Measurements from ENCODE around the gene RERE. TPM values are rescaled to one million over a fixed set of nuclear protein-coding genes. Genes with fewer than 3 reads are reported as not detected.

The RERE gene
- total RNA-seq (2022; extraction: Qiagen RNA extraction; ENCODE audit: low read depth): 21.7 to 28.4 TPM (median 26.2 TPM) in 5 replicates

DNA sequence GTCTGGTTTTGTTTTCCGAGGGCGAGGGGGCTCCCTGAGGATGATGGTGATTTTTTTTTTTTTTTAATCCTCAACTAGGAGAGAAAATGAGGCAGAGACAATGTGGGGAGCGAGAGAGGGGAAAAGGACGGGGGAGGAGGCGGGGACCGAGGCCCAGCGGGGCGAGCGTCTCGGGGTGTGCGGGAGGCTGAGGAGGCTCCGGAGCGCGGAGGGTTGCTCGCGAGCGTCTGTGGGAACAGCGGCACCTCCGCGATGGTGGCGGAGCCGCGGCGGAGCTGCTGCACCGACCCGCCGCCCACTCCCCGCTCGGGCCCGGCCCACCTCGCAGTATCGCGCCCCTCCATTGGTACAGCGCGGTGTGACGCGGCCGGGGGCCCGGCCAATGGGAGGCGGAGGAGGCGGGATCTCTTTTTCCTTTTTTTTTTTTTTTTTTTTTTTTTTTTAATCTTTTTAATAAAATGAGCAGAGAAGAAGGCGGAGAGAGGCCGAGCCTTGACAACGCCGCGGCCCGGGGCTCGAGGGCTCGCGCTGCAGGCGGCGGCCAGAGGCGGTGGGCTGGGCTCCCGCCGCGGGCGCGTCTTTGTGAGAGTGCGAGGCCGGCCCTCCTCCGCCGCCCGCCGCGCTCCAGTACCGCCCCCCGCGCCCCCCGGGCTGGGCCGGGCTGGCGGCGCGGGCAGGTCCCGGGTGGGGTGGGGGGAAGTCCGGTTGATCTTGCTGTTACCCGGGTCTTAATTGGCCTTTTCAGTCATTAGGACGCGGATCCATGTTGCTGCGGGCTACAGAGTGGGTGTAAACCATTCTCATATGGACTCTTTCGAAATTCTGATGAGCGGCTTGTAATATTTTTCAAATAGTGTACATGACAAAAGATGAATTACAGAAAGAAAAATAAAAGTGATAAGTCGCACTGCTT is at the start of gene RERE:
Gene RERE (minus strand): TSS at position 229 of the 913 bp plus-strand sequence.

DNA sequence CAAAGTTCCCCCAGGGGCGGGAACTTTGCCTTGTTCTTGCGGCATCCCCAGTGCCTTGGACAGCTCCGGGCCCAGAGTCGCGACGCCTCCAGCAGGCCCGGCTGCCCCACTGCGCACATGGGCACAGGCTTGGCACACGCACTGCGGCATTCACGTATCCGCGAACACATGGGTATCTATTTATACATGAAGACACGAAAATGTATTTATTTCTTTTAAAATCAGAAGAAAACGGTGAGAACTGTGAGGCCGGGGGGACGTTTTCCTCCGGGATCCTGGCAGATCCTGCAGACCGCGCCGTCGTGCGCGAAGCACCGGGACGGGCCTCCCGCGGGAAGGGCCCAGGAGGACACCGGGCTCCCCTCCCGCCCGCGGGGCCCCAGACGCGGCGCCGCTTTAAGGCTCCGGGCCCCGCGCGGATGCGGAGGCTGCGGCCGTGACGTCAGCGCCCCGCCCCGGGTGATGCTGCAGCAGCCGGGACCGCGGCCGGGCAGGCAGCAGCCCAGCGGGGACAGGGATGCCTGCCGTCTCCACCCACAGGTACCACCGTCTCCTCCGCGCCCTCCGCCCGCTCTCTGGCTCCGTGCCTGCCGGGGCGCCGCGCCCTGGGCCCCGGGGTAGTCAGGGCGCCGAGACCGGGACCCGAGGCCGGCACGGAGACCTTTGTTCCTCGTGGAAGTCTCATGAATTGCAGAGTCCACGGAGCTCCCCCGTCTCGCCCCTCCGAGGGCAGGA is 499.6 kb downstream of the RERE start, which contains the start of gene SLC45A1:
Gene SLC45A1 (plus strand): TSS at position 468 of the 735 bp plus-strand sequence. CDS start 6,216 bp downstream, outside the sequence.

Other genes starting within 250 kb of the RERE start
- gene ENO1, start 61.0 kb upstream of the RERE start, total RNA-seq (2022; extraction: Qiagen RNA extraction; ENCODE audit: low read depth): 2,814 to 3,397 TPM (median 2,991 TPM) in 5 replicates
- not detected in 5 replicates for gene CA6, start 128.2 kb upstream of the RERE start, total RNA-seq (2022; extraction: Qiagen RNA extraction; ENCODE audit: low read depth)
- gene SLC2A7, start 208.8 kb upstream of the RERE start, total RNA-seq (2022; extraction: Qiagen RNA extraction; ENCODE audit: low read depth): not detected in 5 replicates